Measurements from ENCODE around the gene MAP2K5.

GRCh38 chr15:67753891-67754290, 211.4 kb downstream of the MAP2K5 start:
- no peak for TF ChIP-seq CBFB (CRISPR knock-in tag; IDR thresholded peaks at IDR 0.05; ENCODE audit: low read depth)
- no peak for TF ChIP-seq IRF2 (CRISPR knock-in tag; IDR thresholded peaks at IDR 0.05; ENCODE audit: borderline replicate concordance, low read depth)
- TF ChIP-seq CTCF (IDR thresholded peaks at IDR 0.05), result no peak
- TF ChIP-seq CREB1 (CRISPR knock-in tag; IDR thresholded peaks at IDR 0.05), result no peak
- TF ChIP-seq ELF4 (CRISPR knock-in tag; IDR thresholded peaks at IDR 0.05; ENCODE audit: low read depth), result no peak
- TF ChIP-seq ZNF512 (CRISPR knock-in tag; IDR thresholded peaks at IDR 0.05; ENCODE audit: borderline replicate concordance), result no peak
- TF ChIP-seq ATF2 (CRISPR knock-in tag; IDR thresholded peaks at IDR 0.05; ENCODE audit: borderline replicate concordance, low read depth), result no peak
- TF ChIP-seq JUN (CRISPR knock-in tag; IDR thresholded peaks at IDR 0.05), result no peak

Data from WTC11 (cell line).